IMR-90 (cell line): ENCODE data around the gene GRAMD1A. TPM values are rescaled to one million over a fixed set of nuclear protein-coding genes. Genes with fewer than 3 reads are reported as not detected.

Source experiments
- ATAC-seq: fragments of 200-7000 bp; cut with Tn5 transposase; 2 replicates; pipeline ENCODE4 v1.9.1; 2020; ENCODE audit warnings: low read depth, mild to moderate bottlenecking, moderate library complexity
- BruUV-seq: library from RNA; stranded (reverse); fragments of 400-500 nt; replicated peaks from 2 replicates; lab custom pipeline; 2021; lab: Mats Ljungman, UMichigan
- CTCF ChIA-PET: fragments of 300-600 bp; formaldehyde crosslinking; extraction: SDS; loops from one replicate; lab custom pipeline; 2021; ENCODE audit warnings: antibody characterized with exemption; lab: Yijun Ruan, JAX
- POLR2A ChIA-PET: fragments of 300-600 bp; sonication (Branson Sonifier 250); formaldehyde crosslinking; loops from one replicate; lab custom pipeline; 2022; ENCODE audit warnings: antibody characterized with exemption; ENCODE audit not compliant: unreplicated experiment; lab: Charles Lee
- DNase-seq: peaks from one replicate; pipeline ENCODE4 v3.0.0; 2013
- H2AFZ ChIP-seq: replicated peaks from 2 replicates; pipeline ENCODE3; 2013; ENCODE audit warnings: low read length, mild to moderate bottlenecking; ENCODE audit not compliant: poor library complexity
- H2AK5ac ChIP-seq: 2 replicates; pipeline ENCODE4 v1.6.1; 2013; ENCODE audit warnings: low read depth, low read length, inconsistent platforms
- H2AK9ac ChIP-seq: replicated peaks from 2 replicates; pipeline ENCODE3; 2013; ENCODE audit warnings: mild to moderate bottlenecking, low read depth, low read length, moderate library complexity; ENCODE audit not compliant: poor library complexity
- H2BK120ac ChIP-seq: 2 replicates; pipeline ENCODE4 v1.6.1; 2013; ENCODE audit warnings: low read depth, low read length, inconsistent platforms
- H2BK15ac ChIP-seq: 3 replicates; pipeline ENCODE4 v1.6.1; 2013; ENCODE audit warnings: low read depth, low read length, inconsistent platforms
- H2BK20ac ChIP-seq: 2 replicates; pipeline ENCODE4 v1.6.1; 2013; ENCODE audit warnings: low read depth, mild to moderate bottlenecking, inconsistent platforms, low read length, moderate library complexity
- H2BK5ac ChIP-seq: 2 replicates; pipeline ENCODE4 v1.6.1; 2013; ENCODE audit warnings: mild to moderate bottlenecking, low read depth, low read length, inconsistent platforms; ENCODE audit not compliant: poor library complexity, severe bottlenecking
- H3K14ac ChIP-seq: replicated peaks from 2 replicates; pipeline ENCODE4 v1.6.1; 2013; ENCODE audit warnings: low read depth, low read length, inconsistent platforms
- H3K18ac ChIP-seq: 2 replicates; pipeline ENCODE4 v1.6.1; 2013; ENCODE audit warnings: low read depth, low read length, control low read depth
- H3K23ac ChIP-seq: 2 replicates; pipeline ENCODE4 v1.6.1; 2013; ENCODE audit warnings: low read depth, low read length, inconsistent platforms
- H3K27ac ChIP-seq: 2 replicates; pipeline ENCODE4 v1.5.1; 2013; ENCODE audit warnings: mild to moderate bottlenecking, control low read depth, low read length; ENCODE audit not compliant: insufficient read depth
- H3K27me3 ChIP-seq: 2 replicates; pipeline ENCODE4 v1.6.1; 2013; ENCODE audit warnings: low read length; ENCODE audit not compliant: control insufficient read depth, insufficient read depth
- H3K36me3 ChIP-seq: 2 replicates; pipeline ENCODE4 v1.6.1; 2013; ENCODE audit warnings: low read length, mixed read lengths; ENCODE audit not compliant: control insufficient read depth, insufficient read depth
- H3K4ac ChIP-seq: 2 replicates; pipeline ENCODE4 v1.6.1; 2013; ENCODE audit warnings: low read depth, low read length, inconsistent platforms
- H3K4me1 ChIP-seq: 2 replicates; pipeline ENCODE4 v1.6.1; 2013; ENCODE audit warnings: low read length, mixed read lengths; ENCODE audit not compliant: control insufficient read depth, insufficient read depth
- H3K4me2 ChIP-seq: 2 replicates; pipeline ENCODE4 v1.6.1; 2013; ENCODE audit warnings: low read depth, mild to moderate bottlenecking, control low read depth, low read length, moderate library complexity
- H3K4me3 ChIP-seq: 2 replicates; pipeline ENCODE4 v1.5.1; 2013; ENCODE audit warnings: low read depth, mild to moderate bottlenecking, control low read depth, low read length, moderate library complexity; ENCODE audit not compliant: insufficient read depth
- H3K56ac ChIP-seq: 2 replicates; pipeline ENCODE4 v1.6.1; 2013; ENCODE audit warnings: low read length, inconsistent platforms; ENCODE audit not compliant: insufficient read depth; ENCODE audit errors: extremely low read depth
- H3K79me1 ChIP-seq, 2 experiments: 2 replicates each; pipeline ENCODE4 v1.6.1; 2013; ENCODE audit warnings: low read length in 2 of 2, inconsistent platforms in 1 of 2, low read depth in 1 of 2
- H3K9ac ChIP-seq: 2 replicates; pipeline ENCODE4 v1.6.1; 2013; ENCODE audit warnings: low read depth, low read length, control low read depth
- H3K9me1 ChIP-seq: 2 replicates; pipeline ENCODE4 v1.6.1; 2013; ENCODE audit warnings: low read length, inconsistent platforms; ENCODE audit not compliant: insufficient read depth
- H3K9me3 ChIP-seq: 2 replicates; pipeline ENCODE4 v1.6.1; 2013; ENCODE audit warnings: low read length; ENCODE audit not compliant: control insufficient read depth, insufficient read depth
- H4K20me1 ChIP-seq: 2 replicates; pipeline ENCODE4 v1.6.1; 2013; ENCODE audit warnings: low read length, inconsistent platforms; ENCODE audit not compliant: insufficient read depth
- H4K5ac ChIP-seq: 2 replicates; pipeline ENCODE4 v1.6.1; 2013; ENCODE audit warnings: mild to moderate bottlenecking, low read depth, low read length, control low read depth
- H4K8ac ChIP-seq, 2 experiments: 2 replicates each; pipeline ENCODE4 v1.6.1; 2013; ENCODE audit warnings: low read depth in 2 of 2, low read length in 2 of 2, control low read depth in 1 of 2, inconsistent platforms in 1 of 2
- H4K91ac ChIP-seq: 2 replicates; pipeline ENCODE4 v1.6.1; 2013; ENCODE audit warnings: low read depth, low read length, inconsistent platforms; ENCODE audit not compliant: insufficient read depth
- CHD1 ChIP-seq: IDR thresholded peaks from 2 replicates; pipeline ENCODE4 v1.6.1; 2012; ENCODE audit warnings: low read depth, low read length, improper control_type of control experiment
- MAFK ChIP-seq: IDR thresholded peaks from 2 replicates; pipeline ENCODE4 v1.6.1; 2012; ENCODE audit warnings: low read depth, low read length, improper control_type of control experiment
- MAZ ChIP-seq: IDR thresholded peaks from 2 replicates; pipeline ENCODE4 v1.6.1; 2012; ENCODE audit warnings: low read depth, mild to moderate bottlenecking, low read length, improper control_type of control experiment, moderate library complexity, borderline replicate concordance
- RFX5 ChIP-seq: IDR thresholded peaks from 2 replicates; pipeline ENCODE4 v1.8.0; 2012; ENCODE audit warnings: low read depth, mild to moderate bottlenecking, low read length, moderate library complexity
- dilution Hi-C: fragments of 300-500 bp; cut with HindIII; formaldehyde crosslinking; loops from one replicate; pipeline ENCODE4 v1.14.3; 2018; ENCODE audit warnings: low sequenced_read_pairs; ENCODE audit not compliant: unreplicated experiment
- in situ Hi-C: fragments of 300-500 bp; cut with MboI; formaldehyde crosslinking; loops from 3 replicates; pipeline ENCODE4 v1.14.3; 2019; ENCODE audit warnings: low sequenced_read_pairs, inconsistent platforms, mixed read lengths
- intact Hi-C: fragments of 100-400 bp; cut with micrococcal nuclease; formaldehyde crosslinking; loops from 2 replicates; pipeline ENCODE4 v1.10.0; 2022
- polyA plus RNA-seq, 3 experiments: library from polyadenylated mRNA; depleted of rRNA; stranded (reverse); fragments of >200 nt; gene quantifications; 2 replicates each; pipeline ENCODE4 v1.2.3, GENCODE V29; 2012; ENCODE audit warnings: low replicate concordance in 1 of 3
- total RNA-seq: library from RNA; depleted of rRNA; stranded (reverse); fragments of >200 nt; gene quantifications from 2 replicates; pipeline ENCODE4 v1.2.3, GENCODE V29; 2012

The GRAMD1A gene
- total and polyA plus RNA-seq, 2 of the 4 experiments (the other 2 are of a cell fraction), result 11.1 to 63.0 TPM

DNA sequence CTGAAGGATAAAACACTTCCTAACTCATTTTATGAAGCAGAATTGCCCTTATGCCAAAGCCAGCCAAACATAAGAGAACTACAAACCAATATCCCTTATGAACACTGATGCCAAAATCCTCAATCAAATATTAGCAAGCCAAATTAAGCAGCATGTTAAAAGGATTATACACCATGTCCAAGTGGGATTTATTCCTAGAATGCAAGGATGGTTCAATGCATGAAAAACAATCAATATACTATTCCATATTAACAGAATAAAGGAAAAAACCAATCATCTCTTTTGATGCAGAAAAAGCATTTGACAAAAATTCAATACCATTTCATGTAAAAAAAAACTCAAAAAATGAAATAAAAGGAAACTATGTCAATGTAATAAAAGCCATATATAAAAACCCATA lies 47.0 kb upstream of the GRAMD1A start:
- no peak overlapping the region for H2BK5ac ChIP-seq
- no peak overlapping the region for H3K4ac ChIP-seq
- peaks cover 9 to 16% of the 10 kb centered on the region in 2 experiments for H3K79me1 ChIP-seq
- ATAC-seq, result no peak
- no peak overlapping the region for H3K9ac ChIP-seq
- intact Hi-C loops, result no loop called here
- no peak overlapping the region for H3K27ac ChIP-seq
- no peak overlapping the region for H2AK5ac ChIP-seq
- CTCF ChIA-PET, result no interaction called here
- TF ChIP-seq MAZ, result no peak
- TF ChIP-seq MAFK, result no peak
- TF ChIP-seq RFX5, result no peak
- no peak for TF ChIP-seq CHD1
- no peak overlapping the region for H4K91ac ChIP-seq
- H4K8ac ChIP-seq, result no peak overlapping the region
- dilution Hi-C loops, result no loop called here
- H4K5ac ChIP-seq, result no peak overlapping the region
- H2AK9ac ChIP-seq, result no peak overlapping the region
- BruUV-seq, result no TSS peak
- H3K9me3 ChIP-seq, result peaks cover 21% of the 10 kb centered on the region
- no peak overlapping the region for H3K23ac ChIP-seq
- H2BK15ac ChIP-seq, result no peak overlapping the region
- no peak for DNase-seq
- H3K27me3 ChIP-seq, result no peaks in the 10 kb centered on the region
- H3K4me3 ChIP-seq, result no peak overlapping the region
- H3K18ac ChIP-seq, result no peak overlapping the region
- H2BK120ac ChIP-seq, result no peak overlapping the region
- H4K20me1 ChIP-seq, result no peaks in the 10 kb centered on the region
- peaks cover 17% of the 10 kb centered on the region for H3K36me3 ChIP-seq
- no peak overlapping the region for H2AFZ ChIP-seq
- no peak overlapping the region for H3K56ac ChIP-seq
- H2BK20ac ChIP-seq, result no peak overlapping the region
- H3K14ac ChIP-seq, result no peak overlapping the region
- POLR2A ChIA-PET, result no interaction called here
- H3K4me2 ChIP-seq, result no peak overlapping the region
- in situ Hi-C loops, result no loop called here
- no peaks in the 10 kb centered on the region for H3K9me1 ChIP-seq
- no peaks in the 10 kb centered on the region for H3K4me1 ChIP-seq
